GM12874 (cell line): Measurements from ENCODE around the gene MGMT.

ENCODE experiments used
- CTCF ChIP-seq: IDR thresholded peaks from 2 replicates; pipeline ENCODE4 v1.5.1; 2011; ENCODE audit warnings: low read depth, mild to moderate bottlenecking, control low read depth, low read length, moderate library complexity; ENCODE audit not compliant: insufficient read depth

The MGMT gene

GRCh38 chr10:129507216-129507889, 40.3 kb downstream of the MGMT start:
- no peak for TF ChIP-seq CTCF

- no peak for TF ChIP-seq CTCF
Observed at GRCh38 chr10:129509155-129509554, 42.1 kb downstream of the MGMT start.

- no peak for TF ChIP-seq CTCF
Observed at GRCh38 chr10:129509835-129510234, 42.8 kb downstream of the MGMT start.

- no peak for TF ChIP-seq CTCF
Observed at GRCh38 chr10:129511086-129511485, 44.0 kb downstream of the MGMT start.

GRCh38 chr10:129511758-129512157, 44.7 kb downstream of the MGMT start:
- TF ChIP-seq CTCF, result no peak

- TF ChIP-seq CTCF, result no peak
Observed at GRCh38 chr10:129513312-129513711, 46.3 kb downstream of the MGMT start.

GRCh38 chr10:129514568-129515451, 47.8 kb downstream of the MGMT start:
- no peak for TF ChIP-seq CTCF
